COLO668 (cell line): ENCODE measurements around the gene ZNF695.
"Not testable (repeated sequence)": the region's sequence is repeated elsewhere in the genome, so short reads cannot be mapped to it uniquely, and the experiment has no call there.

Experiments used
- DNase-seq: peaks from one replicate; lab custom pipeline; 2025; ENCODE audit not compliant: unreplicated experiment; lab: John Stamatoyannopoulos, UW

Gene ZNF695

DNA sequence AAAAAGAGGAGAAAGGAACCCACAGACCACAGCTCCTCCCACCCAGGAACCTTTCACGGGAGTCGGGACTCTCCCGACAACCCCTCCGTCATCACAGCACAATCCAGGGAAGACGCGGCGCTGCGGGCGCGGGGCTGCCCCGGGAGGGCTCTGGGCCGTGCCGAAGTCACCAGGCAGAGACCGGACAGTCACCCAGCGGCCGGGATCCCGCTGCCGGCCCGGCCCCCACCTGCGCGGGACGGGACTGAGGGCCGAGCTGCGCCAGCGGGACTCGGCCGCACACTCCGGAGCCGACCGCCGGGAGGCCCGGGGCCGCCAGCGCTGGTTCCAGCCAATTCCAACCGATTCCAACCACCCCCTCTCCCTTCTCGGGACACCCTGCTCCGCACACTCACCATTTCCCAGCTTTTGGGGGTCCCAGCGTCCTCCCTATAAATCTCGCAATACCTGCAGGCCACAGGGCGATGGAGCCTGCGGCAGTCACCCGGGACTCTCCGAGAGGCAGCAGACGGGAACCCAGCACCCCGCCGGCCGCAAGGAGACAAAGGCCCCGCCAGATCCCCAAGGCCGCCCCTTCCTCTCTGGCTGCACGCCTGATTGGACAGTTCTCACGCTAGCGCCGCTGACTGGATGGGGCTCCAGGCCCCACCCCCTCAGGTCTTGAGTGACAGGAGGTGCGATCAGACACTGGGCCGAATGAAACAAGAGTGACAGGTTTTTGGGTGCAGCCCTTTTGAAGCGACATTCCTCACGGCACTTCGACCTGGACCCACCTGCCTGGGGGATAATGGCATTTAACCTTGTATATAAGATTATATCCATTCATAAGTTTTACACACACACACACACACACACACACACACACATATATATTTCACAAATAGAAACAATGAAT, at the start of gene ZNF695:
Gene ZNF695, minus strand, starts transcription at position 547 of the 895 bp plus-strand sequence. Its CDS starts 149 bp downstream, at position 398.
- peak; percentile 89 for DNase-seq

DNA sequence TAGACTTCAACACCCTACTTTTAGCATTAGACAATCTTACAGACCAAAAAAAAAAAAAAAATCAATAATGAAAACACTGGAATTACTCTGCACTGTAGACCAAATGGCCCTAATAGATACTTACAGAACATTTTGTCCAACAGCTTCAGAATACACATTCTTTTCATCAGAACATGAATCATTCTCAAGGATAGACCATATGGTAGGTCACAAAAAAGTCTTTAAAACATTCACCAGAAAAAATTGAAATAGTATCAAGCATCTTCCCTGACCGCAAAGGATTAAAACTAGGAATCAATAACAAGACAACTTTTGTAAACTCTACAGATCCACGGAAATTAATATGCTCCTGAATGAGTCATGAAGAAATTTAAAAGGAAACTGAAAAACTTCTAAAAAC, 48.2 kb upstream of the ZNF695 start:
- no peak for DNase-seq

DNA sequence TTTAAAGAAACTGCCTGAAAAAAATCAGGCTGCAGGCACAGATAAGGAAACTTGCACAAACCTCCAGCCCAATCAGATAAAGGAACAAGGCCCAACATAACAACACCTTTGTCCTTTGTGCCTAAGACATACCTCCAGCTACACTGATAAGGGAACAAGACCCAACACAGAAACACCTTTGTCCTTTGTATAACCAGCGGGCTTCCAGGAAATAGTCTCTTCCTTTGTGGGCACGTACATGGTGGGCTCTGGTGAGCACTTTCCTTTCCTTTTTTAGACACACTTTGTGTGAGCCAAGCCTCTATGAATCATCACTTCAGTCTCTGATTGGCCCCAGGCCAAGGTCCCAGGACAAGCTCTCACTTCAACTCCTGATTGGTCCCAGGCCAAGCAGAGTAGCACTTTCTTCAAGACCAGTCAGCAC, 47.1 kb upstream of the ZNF695 start:
- DNase-seq = no peak

DNA sequence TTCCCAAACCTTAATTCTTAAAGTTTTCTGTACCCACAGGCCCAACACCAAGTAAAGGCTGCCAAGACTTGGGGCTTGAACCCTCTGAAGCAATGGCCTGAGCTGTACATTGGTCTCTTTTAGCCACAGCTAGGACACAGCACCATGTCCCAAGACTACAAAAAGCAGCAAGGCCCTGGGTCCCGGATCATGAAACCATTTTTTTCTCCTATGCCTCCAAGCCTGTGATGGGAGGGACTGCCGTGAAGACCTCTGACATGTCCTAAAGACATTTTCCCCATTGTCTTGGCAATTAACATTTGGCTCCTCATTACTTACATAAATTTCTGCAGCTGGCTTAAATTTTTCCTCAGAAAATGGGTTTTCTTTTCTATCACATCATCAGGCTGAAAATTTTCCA, 39.8 kb upstream of the ZNF695 start:
- no peak for DNase-seq

DNA sequence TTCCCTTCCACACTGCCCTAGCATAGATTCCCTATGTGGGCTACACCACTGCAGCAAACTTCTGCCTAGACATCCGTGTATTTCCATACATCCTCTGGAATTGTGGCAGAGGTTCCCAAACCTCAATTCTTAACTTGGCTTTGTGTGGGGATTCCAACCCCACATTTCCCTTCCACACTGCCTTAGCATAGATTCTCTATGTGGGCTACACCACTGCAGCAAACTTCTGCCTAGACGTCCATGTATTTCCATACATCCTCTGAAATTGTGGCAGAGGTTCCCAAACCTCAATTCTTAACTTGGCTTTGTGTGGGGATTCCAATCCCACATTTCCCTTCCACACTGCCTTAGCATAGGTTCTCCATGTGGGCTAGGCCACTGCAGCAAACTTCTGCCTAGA, 39.4 kb upstream of the ZNF695 start:
- DNase-seq = no peak

DNA sequence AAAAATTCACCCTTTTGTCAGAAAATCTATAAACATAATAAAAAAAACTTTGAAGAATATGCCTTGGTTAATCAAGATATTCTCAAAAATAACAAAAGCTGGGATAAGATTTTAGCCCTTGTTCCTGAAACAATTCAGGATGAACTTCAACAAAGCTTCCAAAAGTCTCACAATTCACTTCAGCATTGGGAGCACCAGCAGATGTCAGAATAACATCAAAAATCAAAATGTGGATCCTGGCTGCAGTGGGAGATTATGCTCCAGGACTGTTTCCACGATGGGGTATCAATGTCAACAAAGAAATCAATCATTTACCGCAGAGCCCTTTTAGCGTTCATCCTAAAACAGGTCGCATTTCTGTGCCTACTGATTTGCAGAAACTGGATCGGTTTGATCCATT, 35.5 kb upstream of the ZNF695 start:
- no peak for DNase-seq

DNA sequence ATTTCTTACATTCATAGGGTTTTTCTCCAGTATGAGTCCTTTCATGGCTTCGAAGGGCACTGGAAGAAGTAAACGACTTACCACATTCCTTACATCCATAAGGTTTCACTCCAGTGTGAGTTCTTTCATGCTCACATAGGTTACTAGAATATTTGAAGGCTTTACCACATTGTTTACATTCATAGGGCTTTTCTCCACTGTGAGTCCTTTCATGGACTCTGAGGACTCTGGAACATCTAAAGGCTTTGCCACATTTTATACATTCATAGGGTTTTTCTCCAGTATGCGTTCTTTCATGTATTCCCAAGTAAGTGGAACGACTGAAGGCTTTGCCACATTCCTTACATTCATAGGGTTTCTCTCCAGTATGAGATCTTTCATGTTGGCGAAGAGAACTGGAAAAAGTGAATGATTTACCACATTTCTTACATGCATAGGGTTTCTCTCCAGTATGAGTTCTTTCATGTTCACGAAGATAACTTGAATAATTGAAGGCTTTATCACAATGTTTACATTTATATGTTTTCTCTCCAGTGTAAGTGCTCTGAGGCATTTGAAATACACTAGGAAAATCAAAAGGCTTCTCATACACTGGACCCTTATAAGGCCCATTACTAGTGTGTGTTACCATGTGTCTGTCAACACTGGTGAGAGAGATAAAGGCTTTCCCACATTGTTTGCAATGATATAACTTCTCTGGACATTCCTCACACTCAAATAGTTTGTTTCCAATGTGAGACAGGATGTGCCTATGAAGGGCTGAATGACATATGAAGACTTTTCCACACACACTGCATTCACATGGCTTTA, 29.9 kb upstream of the ZNF695 start:
- no peak for DNase-seq

DNA sequence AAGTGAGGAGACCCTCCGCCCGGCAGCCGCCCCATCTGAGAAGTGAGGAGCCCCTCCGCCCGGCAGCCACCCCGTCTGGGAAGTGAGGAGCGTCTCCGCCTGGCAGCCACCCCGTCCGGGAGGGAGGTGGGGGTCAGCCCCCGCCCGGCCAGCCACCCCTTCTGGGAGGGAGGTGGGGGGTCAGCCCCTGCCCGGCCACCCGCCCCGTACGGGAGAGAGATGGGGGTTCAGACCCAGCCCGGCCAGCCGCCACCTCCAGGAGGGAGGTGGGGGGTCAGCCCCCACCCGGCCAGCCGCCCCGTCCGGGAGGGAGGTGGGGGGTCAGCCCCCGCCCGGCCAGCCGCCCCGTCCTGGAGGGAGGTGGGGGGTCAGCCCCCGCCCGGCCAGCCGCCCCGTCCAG, 24.4 kb upstream of the ZNF695 start:
- not testable (repeated sequence) for DNase-seq

DNA sequence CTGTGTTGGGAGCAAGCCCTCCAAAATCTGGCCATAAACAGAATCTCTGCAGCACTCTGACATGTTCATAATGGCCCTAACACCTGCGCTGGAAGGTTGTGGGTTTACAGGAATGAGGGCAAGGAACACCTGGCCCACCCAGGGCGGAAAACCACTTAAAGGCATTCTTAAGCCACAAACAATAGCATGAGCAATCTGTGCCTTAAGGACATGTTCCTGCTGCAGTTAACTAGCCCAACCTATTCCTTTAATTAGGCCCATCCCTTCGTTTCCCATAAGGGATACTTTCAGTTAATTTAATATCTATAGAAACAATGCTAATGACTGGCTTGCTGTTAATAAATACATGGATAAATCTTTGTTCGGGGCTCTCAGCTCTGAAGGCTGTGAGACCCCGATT, 16.8 kb upstream of the ZNF695 start:
- not testable (repeated sequence) for DNase-seq

DNA sequence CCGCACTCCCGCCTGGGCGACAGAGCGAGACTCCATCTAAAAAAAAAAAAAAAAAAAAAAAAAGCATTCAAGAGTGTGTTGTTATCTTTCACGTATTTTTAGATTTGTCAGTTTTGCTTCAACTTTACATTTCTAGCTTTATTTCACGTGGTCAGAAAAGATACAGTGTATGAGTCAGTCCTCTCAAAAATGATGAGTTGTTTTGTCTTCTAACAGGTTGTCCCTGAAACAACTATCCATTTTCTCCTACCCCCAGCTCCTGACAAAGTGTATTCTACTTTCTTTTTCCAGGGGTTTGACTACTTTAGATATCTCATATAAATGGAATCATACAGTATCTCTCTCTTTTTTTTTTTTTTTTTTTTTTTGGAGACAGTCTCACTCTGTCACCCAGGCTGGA, 5.5 kb upstream of the ZNF695 start:
- DNase-seq = no peak

DNA sequence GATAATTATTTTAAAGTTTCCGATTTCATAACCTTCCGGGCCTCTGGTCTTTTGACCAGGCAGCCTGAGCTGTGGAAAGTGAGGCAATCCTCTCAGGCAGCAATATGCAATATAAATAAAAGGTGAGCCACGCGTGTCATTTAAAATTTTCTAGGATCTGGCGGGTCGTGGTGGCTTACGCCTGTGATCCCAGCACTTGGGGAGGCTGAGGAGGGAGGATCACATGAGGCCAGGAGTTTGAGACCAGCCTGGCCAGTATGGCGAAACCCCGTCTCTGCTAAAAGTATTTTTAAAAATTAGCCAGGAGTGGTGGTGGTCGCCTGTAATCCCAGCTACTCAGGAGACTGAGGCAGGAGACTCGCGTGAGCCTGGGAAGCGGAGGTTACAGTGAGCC, 546 bp upstream of the ZNF695 start:
- no peak for DNase-seq

DNA sequence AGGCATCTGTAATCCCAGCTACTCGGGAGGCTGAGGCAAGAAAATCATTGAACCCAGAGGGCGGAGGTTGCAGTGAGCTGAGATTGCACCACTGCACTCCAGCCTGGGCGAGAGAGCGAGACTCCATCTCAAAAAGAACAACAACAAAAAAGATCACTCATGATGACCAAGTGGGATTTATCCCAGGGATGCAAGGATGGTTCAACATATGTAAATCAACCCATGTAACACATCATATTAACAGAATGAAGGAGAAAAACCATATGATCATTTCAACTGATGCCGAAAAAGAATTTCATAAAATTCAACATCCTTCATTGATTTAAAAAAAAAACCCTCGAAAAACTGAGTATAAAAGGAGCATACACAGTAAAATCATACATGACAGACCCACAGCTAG, 3.8 kb downstream of the ZNF695 start:
- DNase-seq = not testable (repeated sequence)

DNA sequence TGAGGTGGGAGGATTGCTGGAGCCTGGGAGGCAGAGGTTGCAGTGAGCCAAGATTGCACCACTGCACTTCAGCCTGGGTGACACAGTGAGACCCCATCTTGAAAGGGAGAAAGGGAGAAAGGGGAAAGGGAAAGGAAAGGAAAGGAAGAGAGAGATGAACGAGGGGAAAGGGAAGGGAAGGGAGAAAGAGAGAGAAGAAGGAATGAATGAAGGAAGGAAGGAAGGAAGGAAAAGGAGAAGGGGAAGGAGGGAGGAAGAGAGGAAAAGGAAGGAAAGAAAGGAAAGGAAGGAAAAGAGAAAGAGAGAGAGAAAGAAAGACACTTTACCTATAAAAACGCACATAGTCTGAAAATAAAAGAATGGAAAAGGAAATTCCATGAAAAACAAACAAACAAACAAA, 18.0 kb downstream of the ZNF695 start:
- no peak for DNase-seq

DNA sequence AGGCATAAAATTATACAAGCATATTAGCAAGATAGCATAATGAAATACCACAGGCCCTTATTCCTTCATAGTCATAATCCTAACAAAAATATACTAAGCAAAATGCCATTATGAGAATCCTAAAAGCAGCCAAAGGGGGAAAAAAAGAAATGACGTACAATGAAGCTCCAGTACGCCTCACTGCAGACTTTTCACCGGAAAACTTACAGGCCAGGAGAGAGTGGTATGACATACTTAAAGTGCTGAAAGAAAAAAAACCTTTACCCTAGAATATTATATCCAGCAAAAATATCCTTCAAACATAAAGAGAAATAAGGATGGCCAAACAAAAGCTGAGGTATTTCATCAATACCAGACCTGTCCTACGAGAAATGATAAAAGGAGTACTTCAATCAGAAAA, 19.5 kb downstream of the ZNF695 start:
- no peak for DNase-seq

DNA sequence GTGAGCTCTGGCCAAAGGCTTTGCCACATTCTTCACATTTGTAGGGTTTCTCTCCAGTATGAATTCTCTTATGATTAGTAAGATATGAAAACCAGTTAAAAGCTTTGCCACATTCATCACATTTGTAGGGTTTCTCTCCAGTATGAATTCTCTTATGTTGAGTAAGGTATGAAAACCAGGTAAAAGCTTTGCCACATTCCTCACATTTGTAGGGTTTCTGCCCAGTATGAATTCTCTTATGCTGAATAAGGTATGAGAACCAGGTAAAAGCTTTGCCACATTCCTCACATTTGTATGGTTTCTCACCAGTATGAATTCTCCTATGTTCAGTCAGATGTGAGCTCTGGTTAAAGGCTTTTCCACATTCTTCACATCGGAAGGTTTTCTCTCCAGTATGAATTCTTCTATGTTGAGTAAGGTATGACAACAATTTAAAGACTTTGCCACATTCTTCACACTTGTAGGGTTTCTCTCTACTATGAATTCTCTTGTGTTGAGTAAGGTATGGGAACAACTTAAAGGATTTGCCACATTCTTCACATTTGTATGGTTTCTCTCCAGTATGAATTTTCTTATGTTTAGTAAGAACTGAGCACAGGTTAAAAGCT, 20.7 kb downstream of the ZNF695 start:
- no peak for DNase-seq

DNA sequence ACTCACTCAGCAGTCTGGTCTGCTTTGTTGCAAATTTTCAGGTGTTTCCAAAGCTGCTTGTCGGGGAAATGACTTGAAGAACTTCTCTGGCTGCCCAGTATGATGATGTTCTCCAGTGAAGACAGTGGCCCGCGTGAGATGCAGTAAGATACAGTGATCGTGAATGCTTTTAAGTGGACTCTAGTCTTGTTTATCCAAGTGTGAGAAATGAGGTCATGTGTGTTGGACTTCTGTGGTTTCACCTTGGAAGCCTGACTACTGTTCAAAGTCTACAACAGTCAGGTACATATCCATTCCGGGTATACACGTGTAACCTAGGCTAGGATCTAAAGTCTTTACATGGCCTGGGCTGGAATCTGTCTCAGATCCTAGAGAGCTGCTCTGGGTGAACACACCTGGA, 29.1 kb downstream of the ZNF695 start:
- no peak for DNase-seq

DNA sequence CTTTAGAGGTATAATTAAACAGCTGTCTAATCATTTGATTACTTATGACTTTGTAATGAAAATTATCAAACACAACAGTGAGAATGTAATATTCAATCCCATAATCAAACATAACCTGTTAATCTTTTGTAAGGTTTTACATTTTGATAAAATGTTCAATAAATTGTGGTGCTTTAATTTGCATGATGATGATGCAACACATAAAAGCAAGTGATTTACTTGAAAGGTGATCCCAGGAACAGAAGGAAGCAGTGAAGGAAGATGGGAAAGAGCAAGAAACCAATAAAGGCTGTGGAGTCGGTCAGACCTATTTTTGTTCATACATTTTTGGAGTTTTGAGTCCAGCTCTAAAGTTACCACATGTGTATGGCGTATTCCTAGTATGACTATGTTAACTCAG, 29.6 kb downstream of the ZNF695 start:
- no peak for DNase-seq

DNA sequence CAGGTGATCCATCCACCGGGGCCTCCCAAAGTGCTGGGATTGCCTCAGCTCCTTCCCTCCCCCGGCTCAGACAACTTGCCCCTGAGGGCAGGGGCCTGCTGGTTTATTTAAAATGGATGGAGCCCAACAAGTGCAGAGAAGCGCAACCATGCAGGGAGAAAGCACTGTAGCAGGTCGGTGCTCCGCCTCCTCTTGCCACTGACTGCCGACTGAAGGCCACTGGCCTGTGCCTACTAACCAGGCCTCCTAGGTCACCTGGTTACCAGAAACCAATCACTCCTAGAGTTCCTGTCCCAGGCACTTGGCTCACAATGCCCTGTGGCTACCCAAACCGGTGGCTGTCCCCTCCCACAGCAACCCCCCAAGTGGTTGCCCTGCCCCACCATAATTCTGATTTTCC, 35.9 kb downstream of the ZNF695 start:
- no peak for DNase-seq

DNA sequence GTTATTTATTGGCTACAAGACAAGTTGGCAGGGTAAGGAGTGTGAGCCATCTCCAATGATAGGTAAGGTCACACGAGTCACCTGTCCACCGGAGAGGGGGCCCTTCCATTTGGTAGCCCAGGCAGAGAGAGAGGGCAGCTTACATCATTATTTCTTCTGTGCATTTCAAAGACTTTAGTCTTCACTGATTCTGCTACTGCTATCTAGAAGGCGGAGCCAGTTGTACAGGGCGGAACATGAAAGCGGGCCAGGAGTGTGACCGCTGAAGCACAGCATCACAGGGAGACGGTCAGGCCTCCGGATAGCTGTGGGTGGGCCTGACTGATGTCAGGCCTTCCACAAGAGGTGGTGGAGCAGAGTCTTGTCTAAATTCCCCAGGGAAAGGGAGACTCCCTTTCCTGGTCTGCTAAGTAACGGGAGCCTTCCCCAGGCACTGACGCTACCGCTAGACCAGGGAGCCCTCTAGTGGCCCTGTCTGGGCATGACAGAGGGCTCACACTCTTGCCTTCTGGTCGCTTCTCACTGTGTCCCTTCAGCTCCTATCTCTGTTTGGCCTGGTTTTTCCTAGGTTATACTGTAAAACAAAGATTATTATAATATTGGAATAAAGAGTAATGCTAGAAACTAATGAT, 36.7 kb downstream of the ZNF695 start:
- peak; percentile 68 for DNase-seq

DNA sequence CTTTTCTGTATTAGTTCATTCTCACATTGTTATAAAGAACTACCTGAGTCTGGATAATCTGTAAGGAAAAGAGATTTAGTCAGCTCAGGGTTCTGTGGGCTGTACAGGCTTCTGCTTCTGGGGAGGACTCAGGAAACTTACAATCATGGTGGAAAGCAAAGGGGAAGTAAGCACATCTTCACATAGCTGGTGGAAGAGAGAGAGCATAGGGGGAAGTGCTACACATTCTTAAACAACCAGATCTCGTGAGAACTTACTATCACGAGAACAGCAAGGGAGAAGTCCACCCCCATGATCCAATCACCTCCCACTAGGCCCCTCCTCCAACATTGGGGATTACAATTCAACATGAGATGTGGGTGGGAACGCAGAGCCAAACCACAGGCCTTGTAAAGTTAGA, 38.2 kb downstream of the ZNF695 start:
- DNase-seq = no peak

DNA sequence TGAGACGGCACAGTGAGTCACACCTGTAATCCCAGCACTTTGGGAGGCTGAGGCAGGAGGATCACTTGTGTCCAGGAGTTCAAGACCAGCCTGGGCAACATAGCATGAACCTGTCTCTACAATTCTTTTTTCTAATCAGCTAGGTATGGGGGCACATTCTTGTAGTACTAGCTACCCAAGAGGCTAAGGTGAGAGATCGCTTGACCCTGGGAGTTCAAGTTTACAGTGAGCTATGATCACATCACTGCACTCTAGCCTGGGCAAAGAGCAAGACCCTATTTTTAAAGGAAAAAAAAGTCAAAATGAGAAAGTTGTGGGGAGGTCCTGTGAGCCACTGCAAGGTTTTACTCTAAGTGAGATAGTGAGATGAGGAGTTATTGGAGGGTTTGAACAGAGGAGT, 41.4 kb downstream of the ZNF695 start:
- no peak for DNase-seq
